HG03460 (cell line): ENCODE data around the gene ME2.
"Not testable (repeated sequence)": the region's sequence is repeated elsewhere in the genome, so short reads cannot be mapped to it uniquely, and the experiment has no call there.

Experiments used
- ATAC-seq: cut with Tn5 transposase; IDR thresholded peaks from one replicate; pipeline ENCODE4 v1.9.1; 2021; ENCODE audit not compliant: unreplicated experiment

Gene ME2

DNA sequence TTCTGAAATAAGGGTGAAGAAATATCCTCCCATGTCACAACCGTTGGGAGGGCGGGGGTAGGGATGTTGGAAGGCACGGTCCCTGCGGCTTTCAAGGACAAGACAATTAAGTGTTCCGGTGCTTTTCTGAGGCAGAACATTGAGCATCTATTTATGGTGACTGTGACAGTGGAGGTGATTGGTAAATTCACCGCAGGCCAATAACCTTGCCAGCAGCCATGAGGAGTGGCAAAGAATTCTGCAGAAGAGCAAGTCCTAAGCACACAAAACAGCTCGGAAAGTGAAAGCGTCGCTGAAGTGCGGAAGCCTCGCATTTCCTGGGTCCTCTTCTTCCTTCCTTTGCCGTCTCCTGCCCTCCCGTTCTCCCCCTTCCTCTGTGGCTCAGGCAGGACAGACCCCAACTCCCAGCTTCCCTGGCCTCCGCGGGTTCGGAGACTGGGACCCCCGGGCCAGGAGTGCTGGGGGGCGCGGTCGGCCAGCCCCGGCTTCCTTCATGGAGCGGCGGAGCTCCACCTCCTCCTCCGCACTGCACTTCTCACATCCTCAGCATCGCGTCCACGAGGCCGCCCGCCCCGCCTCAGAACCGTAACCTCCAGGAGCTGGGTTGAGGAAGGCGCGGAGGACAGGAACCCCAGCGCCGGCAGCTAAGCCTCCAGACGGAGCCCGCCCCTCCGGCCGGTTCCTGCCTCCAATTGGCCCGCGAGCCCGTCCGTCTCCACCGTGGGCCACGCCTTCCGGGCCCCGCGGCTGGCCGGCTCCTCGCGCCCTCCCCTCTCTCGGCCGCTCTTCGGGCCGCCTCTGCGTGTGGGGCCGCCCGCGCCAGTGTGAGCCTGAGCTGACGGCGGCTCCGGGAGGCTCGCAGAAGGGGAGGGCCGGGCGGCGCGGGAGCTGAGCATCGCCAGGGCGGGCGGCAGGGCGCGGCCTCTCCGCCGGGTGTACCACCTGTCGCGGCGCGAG is at the start of gene ME2:
Gene ME2, plus strand, starts transcription at position 774 of the 957 bp plus-strand sequence. CDS start 16,703 bp downstream, outside the sequence.
- peak; percentile 96 for ATAC-seq

DNA sequence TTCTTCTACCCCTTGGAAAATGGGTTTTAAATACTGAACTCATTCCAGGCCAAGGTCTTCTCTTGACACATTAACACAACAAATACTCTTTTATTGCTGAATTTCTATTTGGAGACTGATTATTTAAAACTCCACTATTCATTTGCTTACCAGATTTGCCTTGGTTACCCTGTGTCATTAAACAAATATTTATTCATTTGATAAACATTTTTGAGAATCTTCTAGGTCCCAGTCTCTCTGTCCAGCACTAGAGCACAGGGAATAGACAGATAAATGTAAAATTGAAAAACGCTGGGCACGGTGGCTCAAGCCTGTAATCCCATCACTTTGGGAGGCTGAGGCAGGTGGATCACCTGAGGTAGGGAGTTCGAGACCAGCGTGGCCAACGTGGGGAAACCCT is 49.3 kb upstream of the ME2 start:
- no peak for ATAC-seq

GRCh38 chr18:50830544-50830943 is 48.4 kb upstream of the ME2 start:
- peak; percentile 66 for ATAC-seq

DNA sequence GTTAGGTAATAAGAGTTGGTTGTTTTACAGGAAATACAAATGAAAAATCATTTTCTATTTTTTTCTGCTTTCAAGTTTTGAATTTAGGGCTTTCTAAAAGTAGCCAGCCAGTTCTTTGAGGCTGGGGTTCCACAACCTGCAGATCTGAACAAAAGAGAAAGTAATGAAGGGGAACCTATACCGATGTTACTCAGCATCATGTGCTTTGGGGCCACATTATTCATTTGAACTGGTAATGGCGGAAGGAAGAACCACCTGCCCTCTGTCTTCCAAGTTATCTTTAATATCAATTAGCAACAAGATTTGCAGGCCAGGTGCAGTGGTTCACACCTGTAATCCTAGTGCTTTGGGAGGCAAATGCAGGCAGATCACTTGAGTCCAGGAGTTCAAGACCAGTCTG is 46.2 kb upstream of the ME2 start:
- ATAC-seq: peak; percentile 54

DNA sequence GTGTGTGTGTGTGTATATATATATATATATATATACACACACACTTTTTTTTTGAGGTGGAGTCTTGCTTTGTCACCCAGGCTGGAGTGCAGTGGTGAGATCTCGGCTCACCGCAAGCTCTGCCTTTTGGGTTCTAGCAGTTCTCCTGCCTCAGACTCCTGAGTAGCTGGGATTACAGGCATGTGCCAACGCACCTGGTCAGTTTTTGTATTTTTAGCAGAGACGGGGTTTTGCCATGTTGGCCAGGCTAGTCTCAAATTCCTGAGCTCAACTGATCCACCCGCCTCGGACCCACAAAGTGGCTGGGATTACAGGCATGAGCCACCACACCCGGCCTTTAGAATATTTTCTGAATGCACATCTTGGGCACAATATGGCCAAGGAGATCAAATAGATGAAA is 45.4 kb upstream of the ME2 start:
- ATAC-seq: not testable (repeated sequence)

DNA sequence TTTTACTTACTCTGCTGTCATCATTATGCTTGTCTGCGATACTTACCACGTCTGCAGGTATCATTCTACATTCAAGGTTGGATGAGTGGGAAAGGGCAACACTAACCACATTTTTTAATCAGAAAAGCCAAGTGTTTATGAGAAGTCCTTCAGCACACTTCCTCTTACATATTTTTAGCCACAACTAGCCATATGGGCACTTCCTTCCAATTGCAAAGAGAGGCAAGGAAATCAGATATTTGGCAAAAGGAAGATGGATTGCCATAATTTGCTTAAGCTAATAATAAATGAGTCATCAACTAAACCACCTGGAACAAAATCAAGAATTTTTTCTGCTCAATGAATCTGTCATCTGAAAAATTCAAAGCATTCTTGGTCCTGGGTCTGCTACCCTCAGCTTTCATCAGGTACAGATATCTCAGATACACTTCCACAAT is 42.4 kb upstream of the ME2 start:
- no peak for ATAC-seq

- ATAC-seq: no peak
These were observed 39.6 kb upstream of the ME2 start for GRCh38 chr18:50839341-50839740.

DNA sequence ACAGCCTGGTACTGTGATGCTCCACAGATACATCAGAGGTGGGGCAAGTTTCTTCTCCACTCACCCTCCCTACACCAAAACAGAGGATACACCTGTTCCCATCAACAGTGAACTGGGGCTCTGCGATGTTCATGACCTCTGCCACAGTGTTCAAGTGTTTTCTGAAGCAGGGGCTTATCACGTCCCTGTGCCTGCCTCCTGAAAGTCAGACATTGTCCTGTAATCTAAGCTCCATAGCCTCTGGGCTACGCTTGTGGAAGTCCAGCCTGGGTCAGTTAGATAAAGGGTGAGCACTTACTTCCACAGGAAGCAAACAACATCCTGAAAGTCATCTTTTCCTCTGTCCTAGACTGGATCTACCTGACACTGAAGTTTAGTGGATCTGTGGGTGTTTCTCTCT is 38.9 kb upstream of the ME2 start:
- ATAC-seq: no peak

- ATAC-seq: no peak
These were observed 36.1 kb upstream of the ME2 start for GRCh38 chr18:50842846-50843245.

GRCh38 chr18:50844554-50844953 is 34.4 kb upstream of the ME2 start:
- ATAC-seq: no peak

GRCh38 chr18:50844960-50845359 is 34.0 kb upstream of the ME2 start:
- ATAC-seq: no peak

DNA sequence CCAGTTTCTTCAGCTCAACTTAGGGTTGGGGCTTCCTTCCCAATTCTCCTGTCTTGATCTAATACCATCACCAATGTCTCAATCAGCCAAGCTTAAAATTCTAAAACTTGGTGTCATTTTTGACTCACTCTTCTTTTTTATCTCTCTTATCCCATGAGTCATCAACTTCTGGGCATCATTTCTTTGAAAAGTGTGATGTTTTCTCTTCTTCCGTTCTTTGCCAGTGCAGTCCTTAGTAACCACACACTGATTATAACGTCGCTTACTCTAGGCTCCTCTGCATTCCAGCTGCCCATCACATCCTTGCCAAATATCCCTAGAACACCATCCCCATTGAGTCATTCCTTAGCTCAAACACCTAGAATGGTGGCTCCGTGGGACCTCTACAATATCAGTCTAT is 31.7 kb upstream of the ME2 start:
- no peak for ATAC-seq

DNA sequence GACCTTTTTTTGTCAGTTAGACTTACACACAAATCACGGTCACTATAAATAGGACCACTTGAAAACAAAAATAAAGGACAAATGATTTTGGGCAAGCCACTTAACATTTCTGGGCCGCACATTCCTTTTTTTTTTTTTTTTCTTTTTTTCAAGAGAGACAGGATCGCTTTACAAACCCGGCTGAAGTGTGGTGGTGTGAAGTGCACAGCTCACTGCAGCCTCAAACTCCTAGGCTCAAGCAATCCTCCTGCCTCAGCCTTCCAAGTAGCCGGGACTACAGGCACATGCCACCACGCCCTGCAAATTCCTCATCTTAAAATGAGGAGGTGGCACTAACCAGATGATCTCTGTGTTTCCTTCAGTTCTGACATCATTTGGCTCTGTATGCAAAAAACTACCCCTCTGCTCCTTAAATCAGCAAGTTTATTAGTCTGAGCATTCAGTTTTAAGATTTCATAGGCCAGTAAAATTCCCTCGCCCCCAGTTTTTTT is 30.8 kb upstream of the ME2 start:
- ATAC-seq: no peak

DNA sequence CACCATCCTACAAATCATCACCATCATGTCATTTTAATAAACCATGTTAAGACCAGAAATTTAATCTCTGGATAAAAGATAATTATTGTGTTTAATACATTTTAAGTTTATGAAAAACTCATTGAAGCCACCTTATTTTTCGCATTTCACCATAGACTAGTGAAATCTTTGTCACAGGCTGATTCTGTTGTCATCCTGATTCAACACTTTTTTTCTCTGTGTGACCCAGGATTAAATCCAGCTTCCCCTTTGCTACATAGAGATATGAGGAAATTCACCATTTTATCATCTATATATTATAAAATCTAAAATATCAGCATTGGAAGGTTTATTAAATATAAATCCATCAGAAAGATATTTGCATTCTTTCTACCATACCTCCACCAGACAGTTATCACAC is 29.9 kb upstream of the ME2 start:
- ATAC-seq: no peak

DNA sequence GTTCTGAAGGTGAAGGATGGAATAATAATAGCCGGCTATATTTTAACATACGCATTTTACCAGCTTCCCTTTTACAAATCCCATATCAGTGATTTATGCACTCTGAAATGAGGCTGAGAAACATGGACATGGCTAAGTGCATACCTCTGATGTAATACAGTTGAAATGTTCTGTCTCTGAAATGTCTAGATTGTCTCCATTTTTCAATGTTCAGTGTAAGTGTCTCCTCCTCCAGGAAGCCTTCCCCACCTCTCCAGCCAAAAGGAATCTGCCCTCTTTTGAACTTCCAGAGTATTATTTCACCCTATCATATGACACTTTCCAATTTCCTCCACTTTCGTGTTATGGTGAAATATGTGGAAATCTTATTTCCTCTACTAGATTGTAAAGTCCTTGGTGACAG is 29.5 kb upstream of the ME2 start:
- ATAC-seq: no peak

GRCh38 chr18:50850307-50851065 is 28.4 kb upstream of the ME2 start:
- no peak for ATAC-seq

- no peak for ATAC-seq
These were observed 25.1 kb upstream of the ME2 start for GRCh38 chr18:50853863-50854271.

GRCh38 chr18:50855976-50856757 is 22.8 kb upstream of the ME2 start:
- ATAC-seq: no peak

DNA sequence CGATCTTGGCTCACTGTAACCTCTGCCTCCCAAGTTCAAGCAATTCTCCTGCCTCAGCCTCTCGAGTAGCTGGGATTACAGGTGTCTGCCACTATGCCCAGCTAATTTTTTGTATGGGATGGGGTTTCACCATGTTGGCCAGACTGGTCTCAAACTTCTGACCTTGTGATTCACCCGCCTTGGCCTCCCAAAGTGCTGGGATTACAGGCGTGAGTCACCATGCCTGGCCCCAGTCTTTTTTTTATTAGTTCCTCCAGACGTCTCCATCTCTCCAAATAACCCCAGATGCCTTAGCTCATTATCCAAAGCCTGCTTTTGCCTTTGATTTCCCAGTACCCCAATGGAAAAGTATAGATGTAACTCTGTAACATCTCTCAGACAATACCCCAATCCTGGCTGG is 21.8 kb upstream of the ME2 start:
- ATAC-seq: not testable (repeated sequence)

GRCh38 chr18:50857694-50858093 is 21.2 kb upstream of the ME2 start:
- ATAC-seq: no peak
